Suprapubic skin (tissue), 4 donors: ENCODE results near the gene SLN.

ENCODE experiments used
- CTCF ChIP-seq, 2 donors: fragments of 200-600 bp in 1 of 2; fragments of 450-650 bp in 1 of 2; sonication (generic) in 1 of 2; IDR thresholded peaks; one replicate each; pipeline ENCODE4 v1.5.1; 2016 to 2019; ENCODE audit warnings: antibody characterized with exemption in 2 of 2, mild to moderate bottlenecking in 1 of 2, moderate library complexity in 1 of 2
- POLR2A ChIP-seq, 2 donors: fragments of 450-650 bp; IDR thresholded peaks; one replicate each; pipeline ENCODE4 v1.6.1; 2017; ENCODE audit warnings: antibody characterized with exemption in 2 of 2, mild to moderate bottlenecking in 2 of 2, moderate library complexity in 2 of 2
- POLR2AphosphoS5 ChIP-seq, 3 donors: sonication (generic); formaldehyde crosslinking; IDR thresholded peaks; one replicate each; pipeline ENCODE4 v1.6.1; 2017; ENCODE audit warnings: antibody characterized with exemption in 3 of 3

- TF ChIP-seq CTCF (IDR thresholded peaks at IDR 0.05) (no peak), POLR2A (IDR thresholded peaks at IDR 0.05) (no peak), POLR2AphosphoS5 (IDR thresholded peaks at IDR 0.05) (no peak)
Observed at GRCh38 chr11:107695446-107695845, 16.4 kb downstream of the SLN start.
